ENCODE results near the gene MAPK12. TPM values are rescaled to one million over a fixed set of nuclear protein-coding genes. Genes with fewer than 3 reads are reported as not detected.

Gene MAPK12
- 10 to 100 TPM; 10.6 to 23.6 (median 12.2) TPM for polyA plus RNA-seq (ENCODE audit: insufficient read length in 4 of 4)

DNA sequence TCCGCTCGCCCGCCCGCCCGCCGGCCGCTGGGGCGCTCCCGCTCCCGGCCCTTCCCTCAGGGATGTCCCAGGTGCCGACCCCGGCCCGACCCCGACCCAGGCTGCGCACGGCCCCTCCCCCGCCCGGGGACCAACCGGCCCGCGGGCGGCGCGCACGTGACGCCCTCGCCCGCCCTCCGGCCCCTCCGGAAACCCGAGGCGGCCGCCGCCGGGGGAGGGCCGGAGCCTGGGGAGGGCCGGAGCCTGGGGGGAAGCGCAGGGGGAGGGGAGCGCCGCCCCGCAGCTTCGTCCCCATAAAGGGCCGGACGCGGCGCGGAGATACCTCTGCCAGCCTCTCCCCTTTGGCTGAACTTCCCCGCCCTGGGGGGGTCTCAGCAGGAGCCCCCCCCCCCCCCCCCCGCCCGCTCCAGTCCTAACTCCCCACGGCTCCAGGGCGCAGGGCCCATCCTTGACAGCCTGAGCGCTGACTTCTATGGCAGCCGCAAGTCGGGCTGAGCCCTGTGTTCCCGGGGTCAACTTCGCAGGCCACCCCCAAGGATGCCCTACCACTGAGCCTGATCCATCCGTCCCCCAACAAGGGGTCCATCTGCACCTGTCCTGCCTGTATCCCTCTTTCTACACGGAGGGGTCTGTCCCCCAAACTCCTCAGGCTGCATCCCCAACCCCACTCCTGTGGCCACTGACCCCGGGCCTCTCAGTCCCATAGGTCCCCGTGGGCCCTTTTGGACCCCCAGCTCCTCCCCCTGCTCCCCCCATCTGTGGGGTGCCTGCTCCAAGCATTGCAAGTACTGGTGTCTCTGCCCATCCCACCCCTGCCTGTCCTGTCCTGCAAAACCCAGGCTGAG, at the start of gene MAPK12:
TSS of gene MAPK12 (minus strand) at position 69 of the 845 bp plus-strand sequence. CDS start 174 bp downstream, outside the sequence.
- no peak for DNase-seq (ENCODE audit: low read depth in 4 of 4, low spot score in 3 of 4)

GRCh38 chr22:50310949-50311444, 49.5 kb upstream of the MAPK12 start:
- DNase-seq (ENCODE audit: low read depth in 4 of 4, low spot score in 3 of 4) = no peak

DNA sequence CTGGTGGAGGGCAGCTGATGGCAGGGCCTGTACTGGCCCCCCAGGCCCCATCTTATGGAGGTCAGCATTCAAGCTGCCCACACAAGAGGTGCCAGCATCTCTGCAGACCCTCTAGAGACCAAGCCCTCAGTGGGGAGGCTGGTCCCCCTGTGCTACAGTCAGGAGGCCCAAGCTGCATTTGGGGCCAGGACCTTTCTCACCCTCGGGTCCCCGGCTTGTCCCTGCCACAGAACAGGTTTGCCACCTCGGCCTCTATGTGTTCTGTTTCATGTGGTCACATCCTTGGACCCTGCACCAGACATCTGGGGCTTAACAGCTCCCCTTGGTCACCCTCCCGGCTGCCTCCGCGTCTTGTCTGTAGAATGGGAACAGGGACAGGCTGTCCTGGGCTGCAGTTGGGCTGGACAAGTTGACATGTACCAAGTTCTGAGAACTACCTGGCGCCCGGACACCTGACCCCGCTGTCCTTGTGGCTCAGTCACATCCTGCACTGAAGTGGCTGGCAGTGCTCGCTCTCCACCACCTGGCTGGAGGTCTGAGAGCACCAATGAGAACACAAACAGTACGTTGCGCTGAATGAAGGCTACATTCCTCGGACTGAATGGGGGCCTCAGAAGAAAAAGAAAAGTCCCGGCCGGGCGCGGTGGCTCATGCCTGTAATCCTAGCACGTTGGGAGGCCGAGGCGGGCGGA, 48.7 kb upstream of the MAPK12 start:
- no peak for DNase-seq (ENCODE audit: low read depth in 4 of 4, low spot score in 3 of 4)

DNA sequence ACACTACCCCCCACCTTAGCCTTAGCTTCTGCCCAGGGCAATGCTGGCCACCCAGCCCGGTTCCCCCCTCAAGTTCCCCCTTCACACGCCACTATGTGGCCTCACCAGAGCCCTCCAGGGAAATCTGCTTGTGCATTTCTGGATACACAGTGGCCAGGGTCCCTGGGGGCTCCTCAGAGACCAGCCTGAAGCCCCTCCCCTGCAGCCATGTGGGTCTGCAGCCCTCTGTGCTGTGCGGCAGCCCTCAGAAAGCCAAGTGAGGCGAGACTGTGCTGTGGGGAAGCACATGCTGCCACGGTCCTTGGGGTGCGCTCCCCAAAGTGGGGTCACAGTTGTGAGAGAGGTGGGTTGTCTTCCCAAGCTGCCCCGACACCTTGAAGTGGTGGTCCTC, 48.1 kb upstream of the MAPK12 start:
- no peak for DNase-seq (ENCODE audit: low read depth in 4 of 4, low spot score in 3 of 4)

DNA sequence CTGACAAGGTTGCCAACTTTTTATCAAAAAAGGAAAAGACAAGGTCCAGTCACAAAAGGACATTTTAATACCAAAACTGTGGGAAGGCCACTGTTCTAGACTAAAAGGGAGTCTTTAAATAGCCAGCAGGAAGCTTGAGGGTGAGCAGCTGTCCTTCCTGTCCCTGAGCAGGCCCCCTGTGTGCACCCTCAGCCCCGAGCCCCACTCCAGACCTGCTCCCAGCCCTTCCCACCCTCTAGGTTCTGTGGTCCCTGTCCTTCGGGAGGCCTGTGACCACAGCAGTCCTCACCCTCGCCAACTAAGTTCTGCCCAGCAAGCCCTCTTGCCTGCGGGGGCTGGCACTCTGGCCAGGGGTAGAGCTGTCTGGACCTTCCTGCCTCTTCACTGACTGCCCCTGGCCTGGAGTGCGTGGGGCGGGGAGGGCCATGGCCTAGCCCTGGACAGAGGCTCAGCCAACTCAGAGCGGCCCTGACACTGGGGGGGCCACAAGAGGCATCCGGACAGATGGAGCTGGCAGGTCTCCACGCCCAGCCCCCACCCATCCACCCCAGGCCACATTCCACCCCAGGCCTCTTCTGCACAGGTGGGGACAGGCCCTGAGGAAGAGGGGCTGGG, 47.6 kb upstream of the MAPK12 start:
- no peak for DNase-seq (ENCODE audit: low read depth in 4 of 4, low spot score in 3 of 4)

- DNase-seq (ENCODE audit: low read depth in 4 of 4, low spot score in 3 of 4) = no peak
Measured at GRCh38 chr22:50308597-50308935, 47.1 kb upstream of the MAPK12 start.

- DNase-seq (ENCODE audit: low read depth in 4 of 4, low spot score in 3 of 4) = no peak
Measured at GRCh38 chr22:50307890-50308596, 46.6 kb upstream of the MAPK12 start.

GRCh38 chr22:50306753-50307749, 45.6 kb upstream of the MAPK12 start, which contains the start of gene PLXNB2:
PLXNB2 (minus strand) TSS chr22:50307646; CDS start chr22:50290584, 17,062 bp downstream.
- DNase-seq (ENCODE audit: low read depth in 4 of 4, low spot score in 3 of 4) = peak in 3 of 4 donors; percentile 79 to 83 (median 82)

DNA sequence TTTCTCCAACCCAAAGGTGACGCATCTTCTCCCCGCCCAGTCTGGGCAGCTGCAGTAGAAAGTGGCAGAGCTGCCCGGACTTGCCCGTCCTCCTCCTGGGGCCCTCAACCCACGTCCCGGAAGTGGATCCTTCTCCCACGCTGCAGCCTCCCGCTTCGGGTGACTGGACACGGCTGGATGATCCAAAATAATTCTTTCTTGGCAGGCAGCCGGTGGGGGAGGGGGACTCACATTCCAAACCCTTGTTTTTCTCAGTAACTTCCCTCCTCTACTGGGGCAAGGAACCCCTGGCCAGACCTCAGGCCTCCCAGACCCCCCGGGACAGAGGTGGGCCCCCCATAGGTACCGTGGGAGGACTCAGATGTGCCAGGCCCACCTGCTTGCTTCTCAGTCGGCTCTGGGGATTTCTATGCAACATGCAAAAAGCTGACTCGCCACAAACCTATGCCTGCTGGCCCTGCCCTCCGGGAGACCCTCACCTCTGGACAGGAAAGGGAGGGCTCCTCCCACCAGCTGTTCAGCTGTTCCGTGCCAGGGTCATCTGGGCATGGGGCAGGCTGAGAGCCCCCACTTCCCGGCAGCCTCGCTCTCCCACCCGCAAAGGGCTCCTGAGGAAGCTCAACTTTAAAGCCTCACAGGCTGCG, 44.6 kb upstream of the MAPK12 start:
- DNase-seq (ENCODE audit: low read depth in 4 of 4, low spot score in 3 of 4) = peak; percentile 80 to 91 (median 86)

GRCh38 chr22:50305393-50305922, 44.0 kb upstream of the MAPK12 start:
- DNase-seq (ENCODE audit: low read depth in 4 of 4, low spot score in 3 of 4) = no peak

DNA sequence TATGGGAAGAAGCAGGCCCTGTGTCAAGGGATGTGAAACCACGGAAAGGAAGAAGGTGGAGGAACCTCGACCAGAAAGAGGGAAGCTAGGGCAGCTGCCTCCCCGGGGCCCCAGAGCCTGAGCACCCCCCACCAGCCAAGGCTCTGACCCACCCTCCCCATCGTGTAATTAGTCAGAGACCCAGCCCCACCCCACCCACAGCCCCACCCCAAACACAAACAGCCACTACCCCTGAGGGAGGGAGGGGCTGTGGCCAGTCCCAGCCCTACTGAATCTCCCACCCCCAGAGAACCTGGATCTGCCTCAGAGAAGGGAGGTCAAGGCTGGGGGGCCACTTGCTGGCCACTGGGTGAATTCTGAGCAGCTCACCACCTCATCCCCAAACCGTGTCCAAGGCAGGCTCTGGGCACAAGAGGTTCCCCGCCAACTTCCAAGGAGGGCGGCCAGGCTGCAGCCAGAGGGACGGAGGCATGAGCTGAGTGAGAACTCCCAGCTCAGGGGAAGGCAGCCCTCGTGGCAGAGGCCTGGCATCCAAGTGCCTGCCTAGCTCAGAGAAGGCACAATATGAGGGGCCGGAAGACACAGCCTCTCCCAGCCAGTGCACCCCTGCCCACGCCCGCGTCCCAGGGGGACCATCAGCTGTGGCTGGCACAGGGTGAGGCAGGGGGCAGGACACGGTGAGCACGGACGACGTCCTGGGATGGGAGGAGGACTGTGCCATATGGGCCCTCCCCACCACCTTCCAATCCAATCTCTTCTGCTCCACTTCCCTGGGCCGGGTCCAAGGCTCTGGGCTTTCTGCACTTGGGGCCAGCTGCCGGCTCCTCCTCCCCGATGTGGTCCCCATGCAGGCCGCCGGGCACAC, 43.3 kb upstream of the MAPK12 start:
- DNase-seq (ENCODE audit: low read depth in 4 of 4, low spot score in 3 of 4) = no peak

DNA sequence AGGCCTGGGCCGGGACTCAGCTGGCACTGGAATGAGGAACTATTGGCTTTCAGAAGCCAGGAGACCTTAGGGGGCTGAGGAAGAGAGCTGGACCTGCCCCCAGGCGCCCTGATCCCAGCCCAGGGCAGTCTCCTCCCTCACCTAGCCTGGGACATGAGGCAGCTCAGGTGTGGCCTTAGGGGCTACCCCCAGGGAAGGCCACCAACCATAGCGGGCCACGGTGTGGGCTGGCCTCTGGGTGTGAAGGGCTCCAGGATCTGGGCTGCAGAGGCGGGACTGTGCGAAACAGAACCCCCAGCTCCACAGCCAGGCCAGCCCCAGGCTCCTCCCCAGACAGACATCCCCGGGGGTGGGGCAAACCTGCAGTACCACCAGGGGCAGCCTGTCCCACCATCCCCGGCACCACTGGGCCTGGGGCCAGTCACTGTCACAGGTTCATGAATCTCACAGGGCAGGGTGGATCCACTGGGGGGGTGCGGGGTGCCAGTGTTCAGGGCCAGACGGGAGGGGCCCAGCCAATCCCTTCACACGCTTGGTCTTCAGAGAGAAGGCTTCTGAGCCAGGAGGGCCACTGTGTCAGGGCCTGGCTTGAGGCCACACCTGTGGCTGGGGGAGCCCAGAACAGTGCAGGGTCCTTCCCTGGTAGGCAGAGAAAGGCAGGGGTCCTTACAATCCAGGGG, 42.5 kb upstream of the MAPK12 start:
- DNase-seq (ENCODE audit: low read depth in 4 of 4, low spot score in 3 of 4) = no peak

DNA sequence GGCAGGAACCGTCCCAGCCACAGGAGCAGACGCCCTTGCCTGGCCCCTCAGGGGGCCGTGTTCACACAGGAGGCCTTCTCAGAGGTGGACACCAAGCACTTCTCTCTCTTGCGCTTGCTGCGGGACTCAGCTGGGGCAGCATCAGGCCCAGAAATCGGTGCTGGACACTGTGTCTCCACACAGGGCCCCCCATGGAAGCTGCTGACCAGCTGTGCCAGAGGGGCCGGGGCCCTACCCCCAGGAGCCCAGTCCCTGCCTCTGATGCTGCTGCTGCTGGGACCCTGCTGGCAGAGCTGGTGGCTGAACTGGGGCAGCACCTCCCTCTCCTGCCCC, 42.0 kb upstream of the MAPK12 start:
- DNase-seq (ENCODE audit: low read depth in 4 of 4, low spot score in 3 of 4) = no peak

DNA sequence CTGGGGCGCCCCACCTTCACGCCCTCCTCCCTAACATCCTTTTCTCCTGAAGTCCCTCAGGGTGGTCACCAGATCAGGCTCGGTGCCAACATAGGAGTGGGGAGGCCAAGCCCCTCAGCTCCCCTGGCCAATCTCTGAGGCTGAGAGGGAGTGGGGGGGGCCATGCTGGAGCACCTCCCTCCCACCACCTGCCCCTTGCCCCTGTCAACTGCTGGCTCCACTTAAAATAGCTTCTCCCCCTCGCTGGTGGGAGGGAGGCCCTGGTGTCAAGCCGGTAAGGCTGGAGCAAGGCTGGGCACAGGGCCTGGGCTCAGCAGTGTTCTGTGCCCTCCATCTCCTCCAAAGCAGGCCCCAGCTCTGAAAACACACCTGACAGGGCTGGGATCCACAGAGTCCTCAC, 41.1 kb upstream of the MAPK12 start:
- DNase-seq (ENCODE audit: low read depth in 4 of 4, low spot score in 3 of 4) = no peak

- no peak for DNase-seq (ENCODE audit: low read depth in 4 of 4, low spot score in 3 of 4)
Measured at GRCh38 chr22:50302041-50302541, 40.6 kb upstream of the MAPK12 start.

GRCh38 chr22:50301581-50301991, 40.1 kb upstream of the MAPK12 start:
- DNase-seq (ENCODE audit: low read depth in 4 of 4, low spot score in 3 of 4) = no peak

GRCh38 chr22:50300620-50301257, 39.3 kb upstream of the MAPK12 start:
- no peak for DNase-seq (ENCODE audit: low read depth in 4 of 4, low spot score in 3 of 4)

All from right renal pelvis (tissue), 4 donors.